Astrocyte of the spinal cord (primary cell): ENCODE measurements around the gene DNAJC3.
"Not testable (repeated sequence)": the region's sequence is repeated elsewhere in the genome, so short reads cannot be mapped to it uniquely, and the experiment has no call there.

Experiments
- DNase-seq: peaks from one replicate; pipeline ENCODE4 v3.0.0; 2011; ENCODE audit warnings: low read depth, low spot score
- H3K4me3 ChIP-seq: 2 replicates; pipeline ENCODE4 v1.5.1; 2011; ENCODE audit warnings: low read depth, mild to moderate bottlenecking, low read length, moderate library complexity
- CTCF ChIP-seq: IDR thresholded peaks from 2 replicates; pipeline ENCODE4 v1.5.1; 2012; ENCODE audit warnings: low read depth, mild to moderate bottlenecking, low read length, inconsistent platforms
- in situ Hi-C: cut with HindIII; loops from 2 replicates; pipeline ENCODE4 v1.10.0; 2017; ENCODE audit warnings: low sequenced_read_pairs

Gene DNAJC3

GRCh38 chr13:95684418-95684817, 7.5 kb downstream of the DNAJC3 start:
- DNase-seq = no peak
- in situ Hi-C loops = no loop called here
- no peak overlapping the region for H3K4me3 ChIP-seq
- no peak for TF ChIP-seq CTCF

DNA sequence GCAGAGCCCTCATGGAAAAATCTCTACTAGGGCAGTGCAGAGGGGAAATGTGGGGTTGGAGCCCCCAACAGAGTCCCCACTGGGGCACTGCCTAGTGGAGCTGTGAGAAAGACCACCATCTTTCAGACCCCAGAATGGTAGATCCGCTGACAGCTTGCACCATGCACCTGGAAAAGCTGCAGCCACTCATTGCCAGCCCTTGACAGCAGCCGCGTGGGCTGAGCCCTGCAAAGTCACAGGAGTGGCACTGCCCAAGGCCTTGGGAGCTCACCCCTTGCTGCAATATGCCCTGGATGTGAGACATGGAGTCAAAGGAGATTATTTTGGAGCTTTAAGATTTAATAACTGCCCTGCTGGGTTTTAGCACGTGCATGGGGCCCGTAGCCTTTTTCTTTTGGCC, 8.0 kb downstream of the DNAJC3 start:
- DNase-seq, in situ Hi-C loops, H3K4me3 ChIP-seq: not testable (repeated sequence)

DNA sequence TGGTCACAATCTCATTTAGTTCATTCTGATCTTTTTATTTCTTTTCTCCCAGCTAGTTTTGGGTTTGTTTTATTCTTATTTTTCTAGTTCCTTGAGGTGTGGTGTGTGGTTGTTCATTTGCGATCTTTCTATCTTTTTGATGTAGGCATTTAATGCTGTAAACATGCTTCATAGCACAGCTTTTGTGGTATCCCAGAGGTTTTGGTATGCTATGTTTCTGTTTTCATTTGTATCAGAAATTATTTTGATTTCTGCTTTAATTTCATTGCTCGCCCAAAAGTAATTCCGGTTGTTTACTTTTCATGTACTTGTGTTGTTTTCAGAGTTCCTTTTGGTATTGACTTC, 12.6 kb downstream of the DNAJC3 start:
- in situ Hi-C loops = no loop called here
- TF ChIP-seq CTCF = no peak
- no peak overlapping the region for H3K4me3 ChIP-seq
- DNase-seq = no peak

GRCh38 chr13:95690986-95691385, 14.0 kb downstream of the DNAJC3 start:
- DNase-seq, H3K4me3 ChIP-seq, in situ Hi-C loops: not testable (repeated sequence)

- in situ Hi-C loops = no loop called here
- no peak for DNase-seq
- H3K4me3 ChIP-seq = no peak overlapping the region
- TF ChIP-seq CTCF = no peak
These were observed 20.2 kb downstream of the DNAJC3 start for GRCh38 chr13:95697052-95697680.

DNA sequence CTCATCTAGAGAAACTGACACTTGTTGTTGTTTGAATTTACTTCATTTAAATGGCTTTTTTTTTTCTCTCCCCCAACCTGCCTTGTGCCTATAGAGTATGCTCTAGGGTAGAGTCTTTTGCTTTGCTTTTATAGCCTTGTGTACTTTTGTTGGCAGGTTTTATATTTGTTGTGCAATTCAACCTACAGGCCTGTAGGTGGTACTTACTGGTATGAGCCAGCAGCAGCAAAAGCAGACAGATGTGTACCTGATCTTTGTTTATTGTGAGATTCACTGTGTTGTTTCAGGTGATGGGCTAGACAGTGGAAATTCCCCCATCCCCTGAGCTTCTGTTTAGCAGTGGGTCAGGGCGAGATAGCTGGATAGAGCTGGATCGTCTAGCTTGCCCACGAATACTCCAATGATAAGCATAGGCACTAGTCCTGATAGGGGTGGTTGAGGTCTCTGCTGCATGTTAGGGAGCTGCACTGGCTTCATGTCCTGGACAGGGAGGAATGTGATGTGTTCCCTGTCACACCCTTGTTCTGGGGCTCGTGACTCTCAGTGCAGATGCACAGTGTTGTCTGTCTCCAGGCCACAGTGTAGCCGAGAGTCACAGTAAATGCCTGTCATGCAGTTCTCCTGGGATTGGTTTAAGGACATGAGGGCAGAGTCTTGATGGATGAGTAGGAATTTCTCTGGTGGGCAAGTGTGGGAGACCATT, 21.3 kb downstream of the DNAJC3 start:
- in situ Hi-C loops = no loop called here
- TF ChIP-seq CTCF = peak; percentile 37
- no peak for DNase-seq
- H3K4me3 ChIP-seq = no peak overlapping the region

DNA sequence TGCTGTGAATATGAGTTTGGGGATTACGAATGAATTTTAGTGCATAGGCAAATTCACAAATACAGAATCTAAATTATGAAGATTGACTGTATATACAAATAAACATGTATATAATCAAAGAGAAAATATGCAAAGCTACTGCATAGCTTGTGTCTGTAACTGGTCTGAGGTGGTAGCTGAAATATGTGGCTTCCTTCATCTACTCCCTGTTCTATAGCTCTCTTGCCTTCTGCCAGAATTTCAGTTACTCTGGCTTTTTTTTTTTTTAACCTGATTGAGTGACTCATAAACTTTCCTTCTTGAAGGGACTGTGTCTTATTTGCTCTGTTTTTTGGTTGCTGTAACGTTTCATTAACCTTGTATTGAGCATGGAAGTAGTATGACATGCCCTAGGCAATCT, 26.6 kb downstream of the DNAJC3 start:
- DNase-seq = peak; percentile 16

More for the DNA sequence above, 26.6 kb downstream of the DNAJC3 start:
- no peak for TF ChIP-seq CTCF
- no peak overlapping the region for H3K4me3 ChIP-seq
- in situ Hi-C loops = no loop called here
